OCI-LY7 (cell line): ENCODE measurements around the gene MAEA.

Experiments
- EZH2phosphoT487 ChIP-seq: fragments of 200-600 bp; sonication (generic); IDR thresholded peaks from 2 replicates; pipeline ENCODE4 v1.6.1; 2018; ENCODE audit warnings: low read depth, borderline replicate concordance, mild to moderate bottlenecking, mixed run types, antibody characterized with exemption, low read length, moderate library complexity, mixed read lengths
- TF ChIP-seq, protein P1 (sequence below): fragments of 200-600 bp; sonication (generic); conservative IDR thresholded peaks from 2 replicates; pipeline ENCODE4 v1.5.1; 2014; ENCODE audit warnings: mild to moderate bottlenecking, antibody characterized with exemption, low read length, moderate library complexity, mixed read lengths

DNA sequence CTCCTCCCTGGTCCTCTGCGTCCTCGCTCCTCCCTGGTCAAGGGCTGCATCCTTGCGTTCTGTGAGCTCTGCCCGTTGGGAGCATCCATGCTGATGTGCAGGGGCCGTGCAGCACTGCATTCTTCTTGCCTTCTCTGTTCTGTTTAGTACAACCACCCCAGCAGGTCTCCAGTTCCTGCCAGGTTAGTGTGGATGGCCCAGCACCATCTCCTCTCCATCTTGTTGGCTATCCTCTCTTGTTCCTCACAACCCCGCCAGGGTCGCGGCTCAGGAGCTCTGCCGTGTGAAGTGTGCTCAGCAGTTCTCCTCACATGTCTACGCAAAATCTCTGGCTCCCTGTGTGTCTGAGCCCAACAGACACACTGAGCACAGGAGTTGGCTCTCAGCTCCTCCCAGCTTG is 10.4 kb upstream of the MAEA start:
- TF ChIP-seq, protein P1, sequence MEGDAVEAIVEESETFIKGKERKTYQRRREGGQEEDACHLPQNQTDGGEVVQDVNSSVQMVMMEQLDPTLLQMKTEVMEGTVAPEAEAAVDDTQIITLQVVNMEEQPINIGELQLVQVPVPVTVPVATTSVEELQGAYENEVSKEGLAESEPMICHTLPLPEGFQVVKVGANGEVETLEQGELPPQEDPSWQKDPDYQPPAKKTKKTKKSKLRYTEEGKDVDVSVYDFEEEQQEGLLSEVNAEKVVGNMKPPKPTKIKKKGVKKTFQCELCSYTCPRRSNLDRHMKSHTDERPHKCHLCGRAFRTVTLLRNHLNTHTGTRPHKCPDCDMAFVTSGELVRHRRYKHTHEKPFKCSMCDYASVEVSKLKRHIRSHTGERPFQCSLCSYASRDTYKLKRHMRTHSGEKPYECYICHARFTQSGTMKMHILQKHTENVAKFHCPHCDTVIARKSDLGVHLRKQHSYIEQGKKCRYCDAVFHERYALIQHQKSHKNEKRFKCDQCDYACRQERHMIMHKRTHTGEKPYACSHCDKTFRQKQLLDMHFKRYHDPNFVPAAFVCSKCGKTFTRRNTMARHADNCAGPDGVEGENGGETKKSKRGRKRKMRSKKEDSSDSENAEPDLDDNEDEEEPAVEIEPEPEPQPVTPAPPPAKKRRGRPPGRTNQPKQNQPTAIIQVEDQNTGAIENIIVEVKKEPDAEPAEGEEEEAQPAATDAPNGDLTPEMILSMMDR = no peak
- no peak for TF ChIP-seq EZH2phosphoT487
